Thyroid gland (tissue), 4 donors: ENCODE results near the gene EPS8.

Experiments used
- POLR2A ChIP-seq, 2 donors: fragments of 450-650 bp; IDR thresholded peaks; one replicate each; pipeline ENCODE4 v1.6.1; 2017; ENCODE audit warnings: antibody characterized with exemption in 2 of 2, mild to moderate bottlenecking in 2 of 2, moderate library complexity in 1 of 2
- TF ChIP-seq, protein P1 (sequence below), 6 experiments: fragments of 200-600 bp in 3 of 6; fragments of 450-650 bp in 3 of 6; sonication (generic) in 3 of 6; IDR thresholded peaks; one replicate each; pipeline ENCODE4 v1.5.1; 2016 to 2019; ENCODE audit warnings: antibody characterized with exemption in 6 of 6, mild to moderate bottlenecking in 2 of 6, inconsistent platforms in 1 of 6, moderate library complexity in 1 of 6

DNA sequence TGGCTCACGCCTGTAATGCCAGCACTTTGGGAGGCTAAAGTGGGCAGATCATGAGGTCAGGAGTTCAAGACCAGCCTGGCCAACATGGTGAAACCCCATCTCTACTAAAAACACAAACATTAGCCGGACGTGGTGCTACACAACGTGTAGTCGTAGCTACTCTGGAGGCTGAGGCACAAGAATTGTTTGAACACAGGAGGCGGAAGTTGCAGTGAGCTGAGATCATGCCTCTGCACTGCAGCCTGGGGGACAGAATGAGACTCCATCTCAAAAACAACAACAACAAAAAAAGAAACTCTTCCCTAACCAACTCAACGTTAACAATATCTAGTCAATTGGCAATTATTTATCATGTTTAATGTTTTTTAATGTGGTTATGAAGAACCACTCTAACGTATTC is 89.3 kb downstream of the EPS8 start:
- TF ChIP-seq, protein P1, sequence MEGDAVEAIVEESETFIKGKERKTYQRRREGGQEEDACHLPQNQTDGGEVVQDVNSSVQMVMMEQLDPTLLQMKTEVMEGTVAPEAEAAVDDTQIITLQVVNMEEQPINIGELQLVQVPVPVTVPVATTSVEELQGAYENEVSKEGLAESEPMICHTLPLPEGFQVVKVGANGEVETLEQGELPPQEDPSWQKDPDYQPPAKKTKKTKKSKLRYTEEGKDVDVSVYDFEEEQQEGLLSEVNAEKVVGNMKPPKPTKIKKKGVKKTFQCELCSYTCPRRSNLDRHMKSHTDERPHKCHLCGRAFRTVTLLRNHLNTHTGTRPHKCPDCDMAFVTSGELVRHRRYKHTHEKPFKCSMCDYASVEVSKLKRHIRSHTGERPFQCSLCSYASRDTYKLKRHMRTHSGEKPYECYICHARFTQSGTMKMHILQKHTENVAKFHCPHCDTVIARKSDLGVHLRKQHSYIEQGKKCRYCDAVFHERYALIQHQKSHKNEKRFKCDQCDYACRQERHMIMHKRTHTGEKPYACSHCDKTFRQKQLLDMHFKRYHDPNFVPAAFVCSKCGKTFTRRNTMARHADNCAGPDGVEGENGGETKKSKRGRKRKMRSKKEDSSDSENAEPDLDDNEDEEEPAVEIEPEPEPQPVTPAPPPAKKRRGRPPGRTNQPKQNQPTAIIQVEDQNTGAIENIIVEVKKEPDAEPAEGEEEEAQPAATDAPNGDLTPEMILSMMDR (IDR thresholded peaks at IDR 0.05), result no peak
- no peak for TF ChIP-seq POLR2A (IDR thresholded peaks at IDR 0.05)
